ENCODE measurements around the gene MGAT4B. TPM values are rescaled to one million over a fixed set of nuclear protein-coding genes. Genes with fewer than 3 reads are reported as not detected.

Gene MGAT4B
- total RNA-seq, 3 donors from 2014 or later (not counting 1 experiment from before 2014, with no cell fraction given): 143 to 159 (median 144) TPM

GRCh38 chr5:179772351-179772750 is 34.3 kb downstream of the MGAT4B start:
- ATAC-seq (peak in 1 of 3 donors; percentile 61), DNase-seq (no peak)
- intact Hi-C loops (cut with micrococcal nuclease): no loop called here
- Histone ChIP-seq H3K9me3 (ENCODE audit: control insufficient read depth, insufficient read depth, low read length) (no peaks in the 10 kb centered on the region), H3K27me3 (ENCODE audit: control insufficient read depth, insufficient read depth, low read length) (no peaks in the 10 kb centered on the region), H3K4me3 (ENCODE audit: low read length) (no peak overlapping the region), H3K36me3 (ENCODE audit: control insufficient read depth, insufficient read depth, low read length) (peaks cover 80% of the 10 kb centered on the region), H3K27ac (ENCODE audit: low read length) (no peak overlapping the region), H3K4me1 (ENCODE audit: control insufficient read depth, insufficient read depth, low read length) (peaks cover 3% of the 10 kb centered on the region)
- 92% methylated on average over 3 of the region's 6 CpGs for WGBS (ENCODE audit: insufficient coverage)
- Mint-ChIP-seq H3K9me3 (no peaks in the 10 kb centered on the region), H3K36me3 (no peaks in the 10 kb centered on the region), H3K4me1 (peaks cover 4 to 11% of the 10 kb centered on the region in 2 donors), H3K27me3 (ENCODE audit: low read depth in 2 of 2) (no peaks in the 10 kb centered on the region), H3K27ac (no peak overlapping the region), H3K4me3 (no peak overlapping the region)
- no peak for TF ChIP-seq CTCF (IDR thresholded peaks at IDR 0.05)

- intact Hi-C loops (cut with micrococcal nuclease): no loop called here
- H3K4me3 ChIP-seq (ENCODE audit: low read length): no peak overlapping the region
- peaks cover 85% of the 10 kb centered on the region for H3K36me3 ChIP-seq (ENCODE audit: control insufficient read depth, insufficient read depth, low read length)
- H3K4me1 Mint-ChIP-seq: peaks cover 8 to 11% of the 10 kb centered on the region in 2 donors
- peaks cover 4% of the 10 kb centered on the region for H3K4me1 ChIP-seq (ENCODE audit: control insufficient read depth, insufficient read depth, low read length)
- H3K27ac ChIP-seq (ENCODE audit: low read length): no peak overlapping the region
- ATAC-seq (no peak), DNase-seq (no peak)
- H3K9me3 ChIP-seq (ENCODE audit: control insufficient read depth, insufficient read depth, low read length): no peaks in the 10 kb centered on the region
- TF ChIP-seq CTCF (IDR thresholded peaks at IDR 0.05): no peak
- H3K36me3 Mint-ChIP-seq: no peaks in the 10 kb centered on the region
- H3K27ac Mint-ChIP-seq: no peak overlapping the region
- no peaks in the 10 kb centered on the region for H3K27me3 Mint-ChIP-seq (ENCODE audit: low read depth in 2 of 2)
- H3K4me3 Mint-ChIP-seq: no peak overlapping the region
- 86% methylated on average over 4 of the region's 4 CpGs for WGBS (ENCODE audit: insufficient coverage)
- no peaks in the 10 kb centered on the region for H3K9me3 Mint-ChIP-seq
- no peaks in the 10 kb centered on the region for H3K27me3 ChIP-seq (ENCODE audit: control insufficient read depth, insufficient read depth, low read length)
Measured at GRCh38 chr5:179771311-179771895, 35.3 kb downstream of the MGAT4B start.

GRCh38 chr5:179769796-179770195 is 36.9 kb downstream of the MGAT4B start:
- H3K4me1 Mint-ChIP-seq: peaks cover 11% of the 10 kb centered on the region in 2 donors
- no peak overlapping the region for H3K27ac Mint-ChIP-seq
- no peak for ATAC-seq
- WGBS (ENCODE audit: insufficient coverage): 93% methylated on average over 5 of the region's 5 CpGs
- no peaks in the 10 kb centered on the region for H3K36me3 Mint-ChIP-seq
- H3K27ac ChIP-seq (ENCODE audit: low read length): no peak overlapping the region
- H3K4me1 ChIP-seq (ENCODE audit: control insufficient read depth, insufficient read depth, low read length): peaks cover 7% of the 10 kb centered on the region
- H3K4me3 ChIP-seq (ENCODE audit: low read length): no peak overlapping the region
- no peaks in the 10 kb centered on the region for H3K27me3 ChIP-seq (ENCODE audit: control insufficient read depth, insufficient read depth, low read length)
- no peak for TF ChIP-seq CTCF (IDR thresholded peaks at IDR 0.05)
- no peaks in the 10 kb centered on the region for H3K27me3 Mint-ChIP-seq (ENCODE audit: low read depth in 2 of 2)
- H3K9me3 Mint-ChIP-seq: no peaks in the 10 kb centered on the region
- intact Hi-C loops (cut with micrococcal nuclease): no loop called here
- H3K36me3 ChIP-seq (ENCODE audit: control insufficient read depth, insufficient read depth, low read length): peaks cover 89% of the 10 kb centered on the region
- H3K4me3 Mint-ChIP-seq: no peak overlapping the region
- no peak for DNase-seq
- no peaks in the 10 kb centered on the region for H3K9me3 ChIP-seq (ENCODE audit: control insufficient read depth, insufficient read depth, low read length)

DNA sequence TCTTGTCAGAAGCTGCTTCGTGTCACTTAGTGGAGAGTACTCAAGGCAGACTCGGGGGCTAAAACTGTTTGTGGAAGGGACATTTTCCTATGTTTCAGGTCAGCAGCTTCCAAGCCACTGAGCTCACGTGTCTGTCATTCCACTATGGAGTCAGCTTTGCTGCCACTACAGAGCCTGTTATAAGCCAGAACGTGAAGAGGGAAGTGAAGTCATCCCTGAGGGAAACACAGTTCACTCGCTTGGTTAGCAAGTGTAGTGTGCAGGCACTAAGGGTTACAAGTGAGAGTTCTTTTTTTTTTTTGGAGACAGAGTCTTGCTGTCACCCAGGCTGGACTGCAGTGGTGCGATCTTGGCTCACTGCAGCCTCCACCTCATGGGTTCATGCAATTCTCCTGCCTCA is 37.4 kb downstream of the MGAT4B start:
- intact Hi-C loops (cut with micrococcal nuclease): no loop called here
- Histone ChIP-seq H3K4me1 (ENCODE audit: control insufficient read depth, insufficient read depth, low read length) (peaks cover 7% of the 10 kb centered on the region), H3K4me3 (ENCODE audit: low read length) (no peak overlapping the region), H3K9me3 (ENCODE audit: control insufficient read depth, insufficient read depth, low read length) (no peaks in the 10 kb centered on the region), H3K36me3 (ENCODE audit: control insufficient read depth, insufficient read depth, low read length) (peaks cover 85% of the 10 kb centered on the region), H3K27ac (ENCODE audit: low read length) (no peak overlapping the region), H3K27me3 (ENCODE audit: control insufficient read depth, insufficient read depth, low read length) (no peaks in the 10 kb centered on the region)
- no peak for TF ChIP-seq CTCF (IDR thresholded peaks at IDR 0.05)
- peaks cover 11 to 12% of the 10 kb centered on the region in 2 donors for H3K4me1 Mint-ChIP-seq
- 84% methylated on average over 6 of the region's 6 CpGs for WGBS (ENCODE audit: insufficient coverage)
- no peak overlapping the region for H3K4me3 Mint-ChIP-seq
- DNase-seq (no peak), ATAC-seq (no peak)
- no peaks in the 10 kb centered on the region for H3K36me3 Mint-ChIP-seq
- H3K27me3 Mint-ChIP-seq (ENCODE audit: low read depth in 2 of 2): no peaks in the 10 kb centered on the region
- H3K27ac Mint-ChIP-seq: peak overlapping the region in 1 of 2 donors; percentile 29
- H3K9me3 Mint-ChIP-seq: no peaks in the 10 kb centered on the region

All from natural killer cell (primary cell).